ENCODE data around the gene MEIS3.

DNA sequence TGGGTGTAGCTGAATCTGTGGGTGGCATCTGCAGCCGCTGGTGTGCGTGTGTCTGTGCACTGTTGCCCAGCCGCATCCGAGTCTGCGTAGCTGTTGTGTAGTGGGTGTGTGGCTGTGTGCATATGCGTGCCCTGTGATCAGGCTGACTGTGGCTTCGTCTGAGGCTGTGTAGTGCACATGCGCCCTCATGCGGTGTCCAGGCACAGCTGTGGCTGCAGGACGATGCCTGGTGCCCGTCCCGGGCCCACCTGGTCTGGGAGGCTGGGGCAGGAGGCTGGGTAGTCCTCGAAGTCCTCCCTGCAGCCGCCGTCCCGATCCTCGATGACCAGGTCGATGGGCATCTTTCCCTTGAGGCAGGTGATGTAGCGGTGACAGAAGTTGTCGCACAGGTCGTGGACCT lies 4.9 kb downstream of the MEIS3 start:
- TF ChIP-seq, protein P1, sequence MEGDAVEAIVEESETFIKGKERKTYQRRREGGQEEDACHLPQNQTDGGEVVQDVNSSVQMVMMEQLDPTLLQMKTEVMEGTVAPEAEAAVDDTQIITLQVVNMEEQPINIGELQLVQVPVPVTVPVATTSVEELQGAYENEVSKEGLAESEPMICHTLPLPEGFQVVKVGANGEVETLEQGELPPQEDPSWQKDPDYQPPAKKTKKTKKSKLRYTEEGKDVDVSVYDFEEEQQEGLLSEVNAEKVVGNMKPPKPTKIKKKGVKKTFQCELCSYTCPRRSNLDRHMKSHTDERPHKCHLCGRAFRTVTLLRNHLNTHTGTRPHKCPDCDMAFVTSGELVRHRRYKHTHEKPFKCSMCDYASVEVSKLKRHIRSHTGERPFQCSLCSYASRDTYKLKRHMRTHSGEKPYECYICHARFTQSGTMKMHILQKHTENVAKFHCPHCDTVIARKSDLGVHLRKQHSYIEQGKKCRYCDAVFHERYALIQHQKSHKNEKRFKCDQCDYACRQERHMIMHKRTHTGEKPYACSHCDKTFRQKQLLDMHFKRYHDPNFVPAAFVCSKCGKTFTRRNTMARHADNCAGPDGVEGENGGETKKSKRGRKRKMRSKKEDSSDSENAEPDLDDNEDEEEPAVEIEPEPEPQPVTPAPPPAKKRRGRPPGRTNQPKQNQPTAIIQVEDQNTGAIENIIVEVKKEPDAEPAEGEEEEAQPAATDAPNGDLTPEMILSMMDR (IDR thresholded peaks at IDR 0.05) = no peak
- TF ChIP-seq POLR2AphosphoS5 (IDR thresholded peaks at IDR 0.05) (no peak), EP300 (IDR thresholded peaks at IDR 0.05) (no peak)
